B cell (primary cell): ENCODE results near the gene ACP5. TPM values are rescaled to one million over a fixed set of nuclear protein-coding genes. Genes with fewer than 3 reads are reported as not detected.

Source experiments
- ATAC-seq: fragments of 200-7000 bp; cut with Tn5 transposase; one replicate; pipeline ENCODE4 v1.10.0; 2021; ENCODE audit warnings: low read depth, mild to moderate bottlenecking, moderate number of reproducible peaks, moderate library complexity
- CTCF ChIA-PET: fragments of 350-600 bp; sonication (Branson Sonifier 250); formaldehyde crosslinking; loops from one replicate; lab custom pipeline; 2021; ENCODE audit warnings: antibody characterized with exemption, inconsistent platforms; lab: Charles Lee
- POLR2A ChIA-PET: fragments of 350-600 bp; sonication (Branson Sonifier 250); formaldehyde crosslinking; loops from one replicate; lab custom pipeline; 2021; ENCODE audit warnings: antibody characterized with exemption; lab: Charles Lee
- DNase-seq: peaks from one replicate; pipeline ENCODE4 v3.0.0; 2013
- H2AFZ ChIP-seq: 2 replicates; pipeline ENCODE4 v1.6.1; 2012; ENCODE audit warnings: mild to moderate bottlenecking, low read depth, low read length; ENCODE audit not compliant: insufficient read depth, poor library complexity, severe bottlenecking
- H3K27ac ChIP-seq, 2 donors: 1 replicate in 1 of 2; 2 replicates in 1 of 2; pipeline ENCODE4 v1.5.1; 2012 to 2013; ENCODE audit warnings: low read length in 2 of 2, mild to moderate bottlenecking in 2 of 2, moderate library complexity in 1 of 2
- H3K27me3 ChIP-seq, 4 experiments: fragments of 200-600 bp in 1 of 4; sonication (generic) in 1 of 4; replicated peaks in 1 of 4; 1 replicate in 2 of 4; 2 replicates in 2 of 4; pipeline versions ENCODE4 v1.6.1 to v1.7.0; 2013 to 2016; ENCODE audit warnings: low read length in 3 of 4, mild to moderate bottlenecking in 2 of 4, mixed read lengths in 1 of 4, moderate library complexity in 1 of 4; ENCODE audit not compliant: insufficient read depth in 4 of 4, control insufficient read depth in 3 of 4; ENCODE audit errors: control extremely low read depth in 1 of 4
- H3K36me3 ChIP-seq, 2 experiments: replicated peaks in 1 of 2; 1 replicate in 1 of 2; 2 replicates in 1 of 2; pipeline versions ENCODE4 v1.6.1 to v1.7.1; 2013; ENCODE audit warnings: low read length in 1 of 2; ENCODE audit not compliant: insufficient read depth in 2 of 2, control insufficient read depth in 1 of 2; ENCODE audit errors: control extremely low read depth in 1 of 2, extremely low read depth in 1 of 2
- H3K4me1 ChIP-seq, 2 donors: fragments of 200-600 bp in 1 of 2; sonication (generic) in 1 of 2; 1 replicate in 1 of 2; 2 replicates in 1 of 2; pipeline versions ENCODE4 v1.5.1 to v1.6.1; 2013 to 2017; ENCODE audit warnings: low read length in 2 of 2; ENCODE audit not compliant: control insufficient read depth in 2 of 2, insufficient read depth in 2 of 2
- H3K4me2 ChIP-seq: replicated peaks from 2 replicates; pipeline ENCODE3; 2012; ENCODE audit warnings: mild to moderate bottlenecking, low read depth, low read length; ENCODE audit not compliant: poor library complexity, severe bottlenecking
- H3K4me3 ChIP-seq, 5 experiments: fragments of 200-600 bp in 1 of 5; sonication (generic) in 1 of 5; 1 replicate in 3 of 5; 2 replicates in 2 of 5; pipeline versions ENCODE4 v1.5.1 to v1.7.0; 2011 to 2016; ENCODE audit warnings: low read length in 4 of 5, mild to moderate bottlenecking in 4 of 5, low read depth in 2 of 5, control low read depth in 1 of 5, moderate library complexity in 1 of 5; ENCODE audit not compliant: insufficient read depth in 1 of 5; ENCODE audit errors: control extremely low read depth in 1 of 5, extremely low read depth in 1 of 5
- H3K79me2 ChIP-seq: fragments of 200-600 bp; sonication (generic); one replicate; pipeline ENCODE4 v1.6.0; 2016; ENCODE audit warnings: low read length; ENCODE audit not compliant: control insufficient read depth, insufficient read depth
- H3K9ac ChIP-seq: fragments of 200-600 bp; sonication (generic); 2 replicates; pipeline ENCODE4 v1.6.1; 2017; ENCODE audit warnings: mild to moderate bottlenecking, low read length, moderate library complexity
- H3K9me3 ChIP-seq, 3 donors: one replicate each; pipeline versions ENCODE4 v1.6.1 to v1.7.1; 2013; ENCODE audit warnings: low read length in 2 of 3; ENCODE audit not compliant: control insufficient read depth in 2 of 3, insufficient read depth in 1 of 3; ENCODE audit errors: control extremely low read depth in 1 of 3
- H4K20me1 ChIP-seq: 2 replicates; pipeline ENCODE4 v1.6.0; 2012; ENCODE audit warnings: mild to moderate bottlenecking, low read length; ENCODE audit not compliant: insufficient read depth, control insufficient read depth, poor library complexity, severe bottlenecking
- H3K27ac Mint-ChIP-seq: one replicate; pipeline ENCODE4 v1.8.0; 2021; ENCODE audit warnings: mixed read lengths
- H3K27me3 Mint-ChIP-seq: one replicate; pipeline ENCODE4 v1.8.0; 2021; ENCODE audit warnings: mixed read lengths
- H3K4me1 Mint-ChIP-seq: one replicate; pipeline ENCODE4 v1.8.0; 2021; ENCODE audit warnings: mixed read lengths
- H3K4me3 Mint-ChIP-seq: one replicate; pipeline ENCODE4 v1.8.0; 2021; ENCODE audit warnings: mixed read lengths
- H3K9me3 Mint-ChIP-seq: one replicate; pipeline ENCODE4 v1.8.0; 2022; ENCODE audit warnings: mixed read lengths; ENCODE audit not compliant: insufficient read depth
- EZH2 ChIP-seq: IDR thresholded peaks from 2 replicates; pipeline ENCODE4 v1.6.1; 2012; ENCODE audit warnings: borderline replicate concordance, low read depth, mild to moderate bottlenecking, moderate library complexity, low read length; ENCODE audit not compliant: insufficient read depth, poor library complexity, severe bottlenecking
- WGBS: methylation state at CpG from one replicate; pipeline ENCODE4 v1.1.5; 2013; ENCODE audit warnings: missing lambda C conversion rate; ENCODE audit not compliant: insufficient coverage; 5-methylcytosine and 5-hydroxymethylcytosine counted together
- intact Hi-C: fragments of 100-400 bp; cut with micrococcal nuclease; formaldehyde crosslinking; loops from one replicate; pipeline ENCODE4 v1.10.0; 2022
- polyA plus RNA-seq: library from polyadenylated mRNA; depleted of rRNA; stranded (reverse); fragments of >200 nt; gene quantifications from 2 replicates; pipeline ENCODE4 v1.2.3, GENCODE V29; 2012
- total RNA-seq, 2 donors: library from RNA; stranded (reverse); fragments of 120-200 nt in 1 of 2; gene quantifications; 1 replicate in 1 of 2; 2 replicates in 1 of 2; pipeline versions ENCODE4 v1.2.3 to v1.2.4, GENCODE V29; 2013 to 2022
- TF ChIP-seq, protein P1 (sequence below): fragments of 200-600 bp; IDR thresholded peaks from one replicate; pipeline ENCODE4 v1.8.0; 2022; ENCODE audit warnings: antibody characterized with exemption, mild to moderate bottlenecking

ACP5 gene
- total and polyA plus RNA-seq, 2 donors (not counting 1 experiment from before 2014, with no cell fraction given) = 151 to 169 TPM

- H3K36me3 ChIP-seq = no peaks in the 10 kb centered on the region
- WGBS = 44% methylated on average over 16 of the region's 21 CpGs
- peaks cover 24 to 33% of the 10 kb centered on the region in 2 donors for H3K4me1 ChIP-seq
- no peak for ATAC-seq
- no peak for DNase-seq
- Mint-ChIP-seq H3K27me3 (peaks cover 13% of the 10 kb centered on the region), H3K9me3 (no peaks in the 10 kb centered on the region), H3K4me1 (peaks cover 22% of the 10 kb centered on the region), H3K4me3 (no peak within 1 kb of the TSS), H3K27ac (no peak within 1 kb of the TSS)
- H4K20me1 ChIP-seq = no peaks in the 10 kb centered on the region
- H3K27me3 ChIP-seq = peaks cover 0 to 33% (median 12%) of the 10 kb centered on the region in 4 experiments
- TF ChIP-seq EZH2 = no peak
- TF ChIP-seq, protein P1, sequence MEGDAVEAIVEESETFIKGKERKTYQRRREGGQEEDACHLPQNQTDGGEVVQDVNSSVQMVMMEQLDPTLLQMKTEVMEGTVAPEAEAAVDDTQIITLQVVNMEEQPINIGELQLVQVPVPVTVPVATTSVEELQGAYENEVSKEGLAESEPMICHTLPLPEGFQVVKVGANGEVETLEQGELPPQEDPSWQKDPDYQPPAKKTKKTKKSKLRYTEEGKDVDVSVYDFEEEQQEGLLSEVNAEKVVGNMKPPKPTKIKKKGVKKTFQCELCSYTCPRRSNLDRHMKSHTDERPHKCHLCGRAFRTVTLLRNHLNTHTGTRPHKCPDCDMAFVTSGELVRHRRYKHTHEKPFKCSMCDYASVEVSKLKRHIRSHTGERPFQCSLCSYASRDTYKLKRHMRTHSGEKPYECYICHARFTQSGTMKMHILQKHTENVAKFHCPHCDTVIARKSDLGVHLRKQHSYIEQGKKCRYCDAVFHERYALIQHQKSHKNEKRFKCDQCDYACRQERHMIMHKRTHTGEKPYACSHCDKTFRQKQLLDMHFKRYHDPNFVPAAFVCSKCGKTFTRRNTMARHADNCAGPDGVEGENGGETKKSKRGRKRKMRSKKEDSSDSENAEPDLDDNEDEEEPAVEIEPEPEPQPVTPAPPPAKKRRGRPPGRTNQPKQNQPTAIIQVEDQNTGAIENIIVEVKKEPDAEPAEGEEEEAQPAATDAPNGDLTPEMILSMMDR = no peak
- intact Hi-C loops = no loop called here
- no peak within 1 kb of the TSS for H3K4me3 ChIP-seq
- no peaks in the 10 kb centered on the region for H3K9me3 ChIP-seq
- no peak within 1 kb of the TSS for H3K27ac ChIP-seq
- H3K9ac ChIP-seq = no peak within 1 kb of the TSS
- POLR2A ChIA-PET = no interaction called here
- H3K79me2 ChIP-seq = no peaks in the 10 kb centered on the region
- no peak within 1 kb of the TSS for H2AFZ ChIP-seq
- no peak within 1 kb of the TSS for H3K4me2 ChIP-seq
- CTCF ChIA-PET = interaction anchor here (0.8 to 0.9 kb wide), 2 partner anchors 20 to 47 kb away, joined by 4 to 5 read pairs; partner anchors contain the start of gene ELOF1
These were observed 39.0 kb downstream of the ACP5 start, which contains the start of gene CNN1 for GRCh38 chr19:11538232-11539036. TSS of gene CNN1 (plus strand) at chr19:11538851. CDS start at chr19:11538928, 77 bp downstream.
